ENCODE data around the gene TUBB2B. TPM values are rescaled to one million over a fixed set of nuclear protein-coding genes. Genes with fewer than 3 reads are reported as not detected.
"Not testable (repeated sequence)": the region's sequence is repeated elsewhere in the genome, so short reads cannot be mapped to it uniquely, and the experiment has no call there.

Gene TUBB2B
- total RNA-seq, 1 donor from 2014 or later, result 114 TPM

GRCh38 chr6:3194535-3195419 is 32.7 kb downstream of the TUBB2B start:
- no peaks in the 10 kb centered on the region for H3K4me1 Mint-ChIP-seq
- H3K4me3 Mint-ChIP-seq, result no peak overlapping the region
- H3K27ac Mint-ChIP-seq, result no peak overlapping the region
- DNase-seq (ENCODE audit: low spot score in 2 of 2, unreplicated experiment in 2 of 2), result no peak
- no peak for TF ChIP-seq CTCF (IDR thresholded peaks at IDR 0.05; ENCODE audit: unreplicated experiment)
- H3K36me3 Mint-ChIP-seq, result no peaks in the 10 kb centered on the region
- no peaks in the 10 kb centered on the region for H3K27me3 Mint-ChIP-seq (ENCODE audit: low read depth)
- peaks cover 7% of the 10 kb centered on the region for H3K9me3 Mint-ChIP-seq

DNA sequence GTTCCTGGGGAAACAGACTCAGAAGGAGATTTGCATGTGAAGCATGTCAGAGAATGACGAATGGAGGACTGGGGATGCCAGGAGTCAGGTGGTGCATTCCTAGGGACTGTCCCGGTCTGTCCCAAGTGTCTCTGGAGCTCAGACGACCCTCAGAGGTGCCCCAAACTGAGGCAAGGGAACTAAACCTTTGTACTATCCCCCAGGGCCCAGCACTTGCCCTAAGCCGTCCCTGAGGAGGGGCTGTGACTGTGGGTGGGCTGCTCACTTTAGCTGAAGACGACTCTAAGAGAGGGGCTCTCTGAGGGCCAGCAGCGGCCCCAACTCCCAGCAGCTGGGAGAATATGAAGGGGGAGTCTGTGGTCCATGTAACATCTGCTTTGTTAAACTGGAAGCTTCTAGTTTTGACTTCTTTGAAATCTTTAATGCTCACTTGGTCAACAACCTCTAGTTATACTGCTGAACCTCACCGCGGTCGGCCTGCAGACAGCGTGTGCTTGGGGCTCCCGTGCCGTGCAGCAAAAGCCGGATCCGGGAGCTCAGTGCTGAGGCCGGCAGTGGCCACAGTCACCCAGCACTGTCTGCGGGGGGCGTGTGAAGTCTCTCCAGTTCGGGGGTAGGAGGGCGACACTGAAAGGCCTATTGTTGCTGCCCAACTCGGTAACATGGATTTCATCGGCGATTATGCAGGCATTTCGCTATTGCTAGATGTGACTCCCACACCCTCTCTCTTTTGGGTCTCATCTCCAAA is 34.2 kb downstream of the TUBB2B start:
- no peak for DNase-seq (ENCODE audit: low spot score in 2 of 2, unreplicated experiment in 2 of 2)
- TF ChIP-seq CTCF (IDR thresholded peaks at IDR 0.05; ENCODE audit: unreplicated experiment), result no peak
- H3K27ac Mint-ChIP-seq, result no peak overlapping the region
- H3K36me3 Mint-ChIP-seq, result no peaks in the 10 kb centered on the region
- no peaks in the 10 kb centered on the region for H3K27me3 Mint-ChIP-seq (ENCODE audit: low read depth)
- no peaks in the 10 kb centered on the region for H3K4me1 Mint-ChIP-seq
- no peak overlapping the region for H3K4me3 Mint-ChIP-seq
- H3K9me3 Mint-ChIP-seq, result no peaks in the 10 kb centered on the region

DNA sequence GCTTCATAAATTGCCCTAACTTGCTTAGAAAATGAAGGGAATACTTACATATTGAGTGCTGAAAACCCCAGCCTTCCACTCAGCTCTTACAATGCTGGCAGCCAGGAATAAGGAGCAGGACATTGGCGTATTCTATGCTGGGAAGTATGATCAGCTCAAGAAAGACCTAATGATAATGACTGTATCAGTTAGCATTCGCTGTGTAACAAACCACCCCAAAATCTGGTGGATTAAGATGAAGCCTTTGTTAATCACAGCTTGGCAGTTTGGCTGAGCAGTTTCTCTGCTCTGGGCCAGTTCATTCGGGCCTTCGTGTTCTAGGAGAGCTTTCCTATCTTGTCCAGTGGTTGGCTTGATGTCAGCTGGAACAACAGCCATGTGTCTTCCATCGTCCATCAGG is 36.7 kb downstream of the TUBB2B start:
- Mint-ChIP-seq H3K27ac (no peak overlapping the region), H3K36me3 (no peaks in the 10 kb centered on the region), H3K9me3 (peaks cover 4% of the 10 kb centered on the region), H3K27me3 (ENCODE audit: low read depth) (no peaks in the 10 kb centered on the region), H3K4me3 (no peak overlapping the region), H3K4me1 (no peaks in the 10 kb centered on the region)
- TF ChIP-seq CTCF (IDR thresholded peaks at IDR 0.05; ENCODE audit: unreplicated experiment), result no peak
- DNase-seq (ENCODE audit: low spot score in 2 of 2, unreplicated experiment in 2 of 2), result no peak

- no peak overlapping the region for H3K4me3 Mint-ChIP-seq
- peaks cover 4% of the 10 kb centered on the region for H3K9me3 Mint-ChIP-seq
- no peaks in the 10 kb centered on the region for H3K4me1 Mint-ChIP-seq
- no peak for TF ChIP-seq CTCF (IDR thresholded peaks at IDR 0.05; ENCODE audit: unreplicated experiment)
- DNase-seq (ENCODE audit: low spot score in 2 of 2, unreplicated experiment in 2 of 2), result no peak
- H3K36me3 Mint-ChIP-seq, result no peaks in the 10 kb centered on the region
- no peaks in the 10 kb centered on the region for H3K27me3 Mint-ChIP-seq (ENCODE audit: low read depth)
- H3K27ac Mint-ChIP-seq, result no peak overlapping the region
These were observed 37.4 kb downstream of the TUBB2B start for GRCh38 chr6:3190056-3190455.

GRCh38 chr6:3189192-3189591 is 38.3 kb downstream of the TUBB2B start:
- H3K4me3 Mint-ChIP-seq; H3K27ac Mint-ChIP-seq; H3K27me3 Mint-ChIP-seq (ENCODE audit: low read depth); H3K9me3 Mint-ChIP-seq; H3K4me1 Mint-ChIP-seq; DNase-seq (ENCODE audit: low spot score in 2 of 2, unreplicated experiment in 2 of 2); H3K36me3 Mint-ChIP-seq: not testable (repeated sequence)

DNA sequence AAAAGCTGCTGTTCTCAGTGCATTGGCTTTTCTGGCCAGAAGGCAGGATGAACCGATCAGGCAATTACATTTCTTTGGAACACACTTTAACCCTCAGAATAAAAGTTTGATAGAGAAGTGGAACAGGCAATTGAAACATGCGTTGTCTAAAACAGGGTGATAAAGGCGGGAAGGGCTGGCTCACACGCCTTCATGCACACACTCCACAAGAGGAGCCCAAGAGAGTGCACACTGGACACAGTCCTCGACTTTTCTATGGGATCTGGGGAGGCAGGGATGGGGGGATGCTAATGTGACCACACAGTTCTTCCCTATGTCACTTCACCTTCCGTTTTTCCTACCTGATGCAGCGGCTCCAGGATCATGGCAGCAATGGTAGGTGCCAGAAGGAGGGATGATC is 39.2 kb downstream of the TUBB2B start:
- Mint-ChIP-seq H3K4me1 (no peaks in the 10 kb centered on the region), H3K27me3 (ENCODE audit: low read depth) (no peaks in the 10 kb centered on the region), H3K27ac (no peak overlapping the region), H3K36me3 (no peaks in the 10 kb centered on the region), H3K9me3 (peaks cover 4% of the 10 kb centered on the region), H3K4me3 (no peak overlapping the region)
- no peak for DNase-seq (ENCODE audit: low spot score in 2 of 2, unreplicated experiment in 2 of 2)
- no peak for TF ChIP-seq CTCF (IDR thresholded peaks at IDR 0.05; ENCODE audit: unreplicated experiment)

Data from mesothelial cell of epicardium (in vitro differentiated cells).